ENCODE results near the gene HHATL. TPM values are rescaled to one million over a fixed set of nuclear protein-coding genes. Genes with fewer than 3 reads are reported as not detected.
"Not testable (repeated sequence)": the region's sequence is repeated elsewhere in the genome, so short reads cannot be mapped to it uniquely, and the experiment has no call there.

HHATL gene
- total RNA-seq, 1 donor from 2014 or later: 51.8 TPM

DNA sequence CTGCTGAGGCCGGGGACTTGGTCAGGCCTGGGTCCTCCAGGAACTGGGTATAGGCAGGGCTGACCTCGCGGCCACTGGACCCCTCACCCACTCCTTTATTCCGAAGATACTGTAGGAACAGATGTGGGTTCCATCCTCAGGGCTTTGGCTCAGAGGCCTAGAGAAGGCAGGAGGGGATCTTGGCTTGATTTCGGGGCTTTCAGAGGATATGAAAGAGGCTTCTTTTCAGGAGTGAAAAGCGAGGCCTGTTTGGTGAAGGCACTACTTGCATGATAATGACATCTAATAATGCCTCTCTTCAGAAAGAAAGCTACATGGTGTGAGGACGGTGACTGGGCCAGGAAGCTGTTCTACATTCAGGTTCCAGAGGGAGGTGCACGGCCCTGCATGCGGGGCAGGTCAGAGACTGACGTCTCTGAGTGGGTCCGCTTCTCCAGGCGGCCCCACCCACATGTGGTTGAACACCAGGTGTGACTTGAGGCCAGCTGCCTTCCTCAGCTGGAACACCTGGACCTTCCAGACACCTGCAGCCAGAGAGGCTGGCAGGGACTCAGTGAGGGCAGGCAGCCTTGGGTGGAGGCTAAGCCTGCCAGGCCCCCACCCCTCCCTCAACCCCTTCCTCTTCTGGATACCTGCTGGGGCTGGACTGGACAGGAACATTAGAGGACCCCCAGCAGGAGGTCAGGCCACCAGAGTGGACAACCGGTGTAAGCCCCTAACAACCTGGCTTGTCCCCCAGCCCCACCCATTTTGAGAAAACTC, 31.1 kb upstream of the HHATL start:
- no peak for DNase-seq

DNA sequence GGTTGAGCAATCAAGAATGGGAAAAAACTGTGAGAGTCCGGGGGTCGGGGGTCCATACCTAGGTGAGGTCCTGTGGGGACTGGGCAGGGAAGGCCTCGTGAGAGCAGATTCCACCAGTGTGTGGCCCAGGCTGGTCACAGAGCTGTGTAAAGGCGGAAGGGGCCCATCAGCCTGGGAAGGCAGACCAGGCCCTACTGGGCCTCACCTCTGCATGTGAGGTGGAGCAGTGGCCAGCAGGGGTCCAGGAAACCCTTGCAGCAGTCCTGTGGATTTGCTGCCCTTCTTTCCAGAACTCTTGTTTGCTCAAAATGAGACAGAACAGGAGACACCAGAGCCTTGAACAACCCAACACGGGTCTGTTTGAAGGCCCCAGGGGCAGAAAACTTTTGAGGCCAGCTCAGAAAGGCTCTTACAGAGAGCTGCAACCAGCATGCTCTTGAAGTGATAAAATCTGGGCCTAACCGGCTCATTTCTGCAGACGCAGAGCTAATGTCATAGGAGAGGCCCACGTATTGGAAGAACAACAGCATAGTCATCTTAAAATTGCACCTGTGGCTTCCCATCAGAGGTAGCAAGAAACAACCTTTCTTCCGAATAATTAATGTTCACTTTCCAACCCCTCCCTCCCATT, 30.3 kb upstream of the HHATL start:
- DNase-seq: no peak

DNA sequence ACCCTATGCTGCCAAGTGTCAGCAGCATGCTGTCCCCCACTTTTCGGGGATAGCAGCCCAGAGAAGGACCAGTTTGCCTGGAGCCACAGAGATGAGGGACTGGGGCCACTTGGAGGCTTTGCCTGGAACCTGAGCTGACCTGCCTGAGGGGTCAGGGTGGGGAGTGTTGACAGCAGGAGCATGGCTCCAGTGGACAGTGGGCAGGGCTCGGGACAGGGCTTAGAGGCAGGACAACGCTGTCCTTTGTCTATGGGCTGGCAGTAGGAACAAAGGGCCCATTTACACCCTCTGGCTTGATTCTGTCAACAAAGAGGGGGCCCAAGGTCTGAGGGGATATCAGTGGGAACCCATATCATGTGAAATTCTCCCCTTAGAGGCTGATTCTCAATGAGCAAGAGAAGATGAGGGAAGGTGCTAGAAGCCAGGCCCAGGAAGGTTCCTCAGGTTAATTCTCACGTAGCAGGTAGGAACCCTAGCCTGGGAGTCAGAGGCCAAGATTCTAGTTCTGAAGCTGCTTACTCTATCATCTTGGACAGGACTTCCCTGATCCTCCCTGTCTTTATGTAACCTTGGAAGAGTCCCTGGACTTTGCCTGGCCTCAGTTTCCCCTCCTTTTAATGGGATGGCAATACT, 29.7 kb upstream of the HHATL start:
- DNase-seq: no peak

DNA sequence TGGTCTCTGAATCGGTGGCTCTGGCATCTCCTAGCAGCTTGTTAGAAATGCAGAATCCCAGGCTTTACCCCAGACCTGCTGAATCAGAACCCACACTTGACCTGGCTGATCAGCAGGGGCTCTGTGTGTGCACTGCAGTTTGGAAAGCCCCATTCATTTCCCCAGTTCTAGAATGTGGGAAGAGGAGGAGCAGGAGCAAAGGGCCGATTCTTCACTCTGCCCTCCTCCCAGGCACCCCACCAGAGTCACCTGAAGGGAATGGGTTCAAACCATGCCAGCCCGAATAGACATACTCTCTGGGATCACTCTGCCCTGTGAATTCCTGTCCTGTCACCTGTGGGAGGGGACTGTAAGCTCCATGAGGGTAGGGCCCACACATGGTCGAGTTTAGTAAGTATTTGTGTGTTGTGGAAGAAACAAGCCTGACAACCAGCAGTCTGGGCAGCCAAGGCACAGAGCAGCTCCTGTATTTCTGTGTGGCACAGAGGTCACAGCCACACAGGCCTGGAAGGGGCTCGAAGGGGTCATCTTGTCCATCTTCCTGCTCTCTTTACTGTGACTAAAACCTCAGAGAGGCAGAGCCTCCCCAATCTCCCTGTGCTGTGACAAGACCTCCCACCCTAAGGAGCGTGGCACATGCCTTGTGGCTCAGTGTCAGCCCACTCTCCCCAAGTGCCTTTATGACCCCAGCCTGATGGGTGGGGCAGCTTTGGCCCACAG, 29.0 kb upstream of the HHATL start:
- no peak for DNase-seq

DNA sequence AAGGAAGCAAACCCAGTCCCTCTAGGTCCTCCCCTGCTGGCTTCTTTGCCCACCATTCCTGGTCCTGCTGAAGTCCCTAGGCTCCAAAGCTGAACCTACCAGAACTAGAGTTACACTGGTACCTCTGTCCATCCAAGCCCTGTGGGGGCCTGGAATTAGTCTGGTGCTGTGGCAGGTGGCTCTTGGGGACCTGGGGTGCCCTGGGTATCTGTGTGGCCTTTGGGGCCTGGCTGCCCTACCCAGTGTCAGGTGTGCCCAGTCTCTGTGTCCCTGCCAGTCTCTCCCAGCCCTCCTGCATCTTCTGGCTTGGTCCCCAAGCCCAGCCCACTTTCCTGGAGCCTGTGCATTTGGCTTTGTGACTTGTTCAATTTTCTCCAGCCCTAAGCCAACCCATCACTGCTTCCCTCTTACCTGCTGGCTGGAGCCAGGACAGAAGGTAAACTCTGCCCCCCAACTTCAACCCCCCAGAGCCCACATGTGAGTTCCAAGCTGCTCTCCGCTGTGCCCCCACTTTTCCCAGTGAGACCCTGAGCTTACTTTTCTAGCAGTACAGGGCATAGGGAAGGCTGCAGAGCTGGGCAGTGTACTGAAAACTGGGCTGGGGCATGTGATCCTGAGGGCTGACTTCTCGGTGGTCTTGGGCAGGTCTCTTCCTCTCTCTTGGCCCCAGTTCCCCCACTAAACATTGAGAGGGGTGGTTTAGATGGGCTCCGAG, 28.3 kb upstream of the HHATL start:
- DNase-seq: no peak

DNA sequence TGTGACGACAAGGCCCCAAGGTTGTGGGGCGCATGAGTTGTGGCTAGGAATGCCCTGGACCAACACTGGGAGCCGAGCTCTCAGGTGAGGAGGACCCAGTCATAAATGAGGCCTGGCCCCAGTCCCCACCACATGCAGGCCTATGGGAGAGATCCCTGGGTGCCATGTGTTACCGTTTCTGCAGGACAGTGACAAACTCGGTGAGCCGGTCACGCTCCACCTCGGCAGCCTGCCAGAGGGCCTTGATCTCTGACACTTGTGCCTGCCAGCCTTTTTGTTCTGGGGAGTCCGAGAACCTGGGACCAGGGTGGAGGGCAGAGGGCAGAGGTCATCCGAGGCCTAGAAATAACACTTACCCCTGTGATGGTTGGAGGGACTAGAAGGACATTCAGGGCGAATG, 27.7 kb upstream of the HHATL start:
- no peak for DNase-seq

DNA sequence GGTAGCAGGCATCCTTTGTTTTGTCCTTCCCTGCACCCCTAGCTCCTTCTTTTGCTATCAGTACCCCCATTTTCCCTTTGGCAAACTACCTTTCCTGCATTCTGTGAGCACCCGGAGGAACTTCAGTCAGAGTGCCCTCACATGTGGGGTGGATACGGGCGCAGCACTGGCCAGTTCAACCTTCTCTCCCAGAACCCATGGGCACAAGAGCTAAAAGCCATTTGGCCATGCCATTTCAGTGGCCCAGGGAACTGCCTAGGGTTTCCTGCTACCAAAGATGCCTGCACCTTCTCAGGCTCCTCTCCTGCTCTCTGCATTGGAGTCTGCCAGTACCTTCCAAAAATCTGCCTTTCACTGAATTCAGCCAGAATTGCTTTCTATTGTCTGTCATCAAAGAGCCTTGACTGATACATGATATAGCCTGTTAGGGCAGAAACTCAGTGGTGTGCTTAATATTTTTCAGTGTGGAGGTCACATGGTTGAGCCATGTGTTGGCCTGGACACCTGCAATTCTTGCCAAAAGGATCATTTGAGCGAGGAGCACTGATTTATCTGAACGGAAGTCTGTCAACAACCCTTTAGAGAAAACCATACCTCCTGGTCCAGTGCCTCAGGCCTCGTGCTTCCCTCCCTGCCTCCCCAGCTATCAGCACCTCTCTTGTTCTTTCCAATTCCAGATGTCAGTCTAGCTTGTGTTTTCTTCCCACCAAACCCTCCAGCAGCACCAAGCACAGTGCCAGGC, 27.0 kb upstream of the HHATL start:
- no peak for DNase-seq

DNA sequence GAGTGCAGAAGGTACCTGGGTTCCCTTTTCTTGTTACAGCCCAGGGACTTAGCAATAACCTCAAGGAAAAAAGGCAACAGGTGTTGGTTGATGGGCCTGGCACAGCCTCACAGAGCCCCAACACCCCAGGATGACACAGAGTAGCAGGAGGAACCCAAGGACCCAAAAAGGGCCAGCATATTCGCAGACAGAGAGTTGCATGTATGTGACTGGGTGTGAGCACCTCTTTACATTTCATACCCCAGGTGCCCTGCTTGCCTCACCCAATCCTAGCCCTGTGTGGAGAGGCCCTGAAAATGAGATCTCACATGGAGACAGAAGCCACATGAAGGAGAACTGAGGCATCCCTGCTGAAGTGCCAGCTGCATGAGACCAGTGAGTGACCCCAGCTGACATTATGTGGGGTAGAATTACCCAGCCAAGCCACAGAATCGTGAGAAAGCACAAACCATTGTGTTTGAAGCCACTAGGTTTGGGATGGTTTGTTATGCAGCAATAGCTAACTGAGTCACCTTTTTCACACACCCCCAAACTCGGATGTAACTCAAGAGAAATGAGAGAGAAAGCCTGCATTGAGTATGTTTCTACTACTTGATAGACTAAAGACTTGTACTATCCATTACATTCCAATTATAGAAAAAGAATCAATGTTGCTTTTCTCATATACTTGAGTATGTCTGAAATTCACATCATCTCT, 26.2 kb upstream of the HHATL start:
- DNase-seq: no peak

DNA sequence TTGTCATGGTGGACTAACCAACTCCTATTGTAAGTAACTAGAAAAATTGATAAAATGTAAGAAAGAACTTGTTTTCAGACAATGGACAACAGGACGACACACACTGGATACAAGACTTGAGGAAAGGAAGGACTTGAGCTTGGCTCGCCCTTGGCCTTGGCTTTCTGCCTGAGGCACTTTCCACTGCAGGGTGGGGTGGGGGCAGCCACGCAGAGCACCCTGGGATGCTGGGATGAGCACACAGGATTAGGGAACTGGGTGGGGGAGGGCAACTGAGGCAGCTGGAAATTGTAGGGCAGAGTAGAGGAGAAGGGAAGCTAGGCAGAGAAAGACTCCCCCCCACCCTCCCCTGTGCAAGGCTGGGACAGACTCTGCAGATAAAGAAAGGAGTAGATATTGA, 25.5 kb upstream of the HHATL start:
- DNase-seq: no peak

DNA sequence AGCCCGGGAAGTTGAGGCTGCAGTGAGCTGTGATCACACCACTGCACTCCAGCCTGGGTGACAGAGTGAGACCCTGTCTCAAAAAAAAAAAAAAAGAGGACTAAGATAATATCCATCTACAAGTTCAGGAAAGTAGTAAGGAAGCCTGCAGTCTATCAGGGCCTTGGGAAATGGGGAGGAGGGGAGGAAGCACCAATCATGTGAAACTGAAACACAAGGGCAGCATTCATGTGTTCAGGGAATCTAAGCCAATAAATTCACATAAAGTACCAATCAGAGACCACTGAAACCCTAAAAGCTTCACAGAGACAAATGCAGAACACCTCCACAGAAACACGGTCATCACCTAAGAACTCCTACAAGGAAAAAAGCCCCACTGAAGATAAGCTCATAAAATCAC, 22.9 kb upstream of the HHATL start:
- DNase-seq: no peak

DNA sequence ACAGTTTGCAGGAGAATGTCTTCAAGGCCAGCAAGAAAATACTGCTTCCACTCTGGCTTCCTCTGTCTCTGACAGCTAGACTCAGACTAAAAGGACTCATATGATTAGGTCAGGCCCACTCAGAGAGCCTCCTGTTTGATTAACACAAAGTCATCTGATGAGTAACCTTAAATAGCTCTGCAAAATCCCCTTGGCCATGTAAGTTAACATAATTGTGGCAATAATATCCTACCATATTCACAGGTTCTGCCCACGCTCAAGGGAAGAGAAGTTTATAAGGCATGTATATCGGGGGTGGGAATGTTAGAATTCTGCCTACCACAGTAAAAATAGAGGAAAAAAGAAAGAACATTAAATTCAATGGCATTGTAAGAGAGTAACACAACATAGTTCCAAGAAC, 20.6 kb upstream of the HHATL start:
- no peak for DNase-seq

DNA sequence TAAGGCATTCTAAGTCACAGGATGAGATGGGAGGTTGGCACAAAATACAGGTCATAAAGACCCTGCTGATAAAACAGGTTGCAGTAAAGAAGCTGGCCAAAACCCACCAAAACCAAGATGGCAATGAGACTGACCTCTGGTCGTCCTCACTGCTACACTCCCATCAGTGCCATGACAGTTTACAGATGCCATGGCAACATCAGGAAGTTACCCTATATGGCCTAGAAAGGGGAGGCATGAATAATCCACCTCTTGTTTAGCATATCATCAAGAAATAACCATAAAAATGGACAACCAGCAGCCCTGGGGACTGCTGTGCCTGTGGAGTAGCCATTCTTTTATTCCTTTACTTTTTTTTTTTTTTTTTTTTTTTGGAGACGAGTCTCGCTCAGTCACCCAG, 19.8 kb upstream of the HHATL start:
- not testable (repeated sequence) for DNase-seq

DNA sequence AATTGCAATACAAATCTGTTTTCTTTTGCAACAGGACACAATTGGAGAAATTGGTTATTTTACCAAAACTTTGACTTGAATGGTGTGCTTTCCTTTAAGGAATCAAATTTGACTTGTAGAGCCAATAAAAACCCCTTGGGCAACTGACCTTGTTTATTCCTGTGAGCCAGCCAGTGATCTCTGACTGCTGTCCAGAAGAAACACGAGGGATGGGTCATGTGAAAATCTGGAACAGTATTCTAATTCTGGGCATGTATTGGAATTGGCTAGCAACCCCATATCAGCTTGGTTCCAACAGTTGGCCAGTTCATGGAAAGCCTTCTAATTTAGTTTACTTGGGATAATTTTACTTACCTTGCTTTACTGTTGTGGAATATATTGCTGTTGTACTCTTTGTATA, 19.1 kb upstream of the HHATL start:
- no peak for DNase-seq

DNA sequence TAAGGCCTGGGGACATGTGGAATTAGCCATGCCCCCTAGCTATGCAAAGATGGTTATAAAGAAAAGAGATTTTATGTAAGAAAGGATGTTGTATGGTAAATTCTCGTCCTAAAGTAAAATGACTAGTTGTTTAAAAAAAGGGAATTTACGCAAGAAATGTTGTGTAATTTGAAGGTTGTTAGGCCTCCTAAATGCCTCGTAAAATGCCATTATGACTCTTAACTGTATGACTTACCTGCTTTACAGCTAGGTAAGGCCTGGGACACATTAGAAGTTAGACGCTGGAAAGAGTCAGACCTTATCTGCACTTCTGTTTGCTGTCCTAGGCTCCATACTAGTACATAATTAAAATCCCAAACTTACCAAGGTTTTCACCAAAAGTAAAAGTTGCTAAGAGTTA, 17.5 kb upstream of the HHATL start:
- no peak for DNase-seq

DNA sequence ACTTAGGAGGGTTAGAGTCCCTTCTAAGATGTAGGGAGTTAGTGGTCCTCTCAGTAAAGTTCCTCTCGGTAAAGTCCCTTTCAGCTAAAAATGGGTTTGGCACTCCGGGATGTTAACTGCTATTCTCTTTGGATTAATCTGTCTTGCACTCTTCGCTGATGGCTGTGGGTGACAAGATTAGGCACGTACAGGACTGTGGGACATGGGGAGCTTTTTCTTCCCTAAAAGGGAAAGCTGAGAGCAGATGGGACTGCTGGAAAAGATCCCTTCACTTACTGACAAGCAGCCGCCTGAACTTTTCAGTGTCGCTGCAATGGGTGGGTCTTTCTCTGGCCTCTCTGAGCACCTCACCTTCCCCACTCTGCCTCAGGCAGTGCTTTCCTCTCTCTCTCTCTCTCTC, 16.4 kb upstream of the HHATL start:
- no peak for DNase-seq

DNA sequence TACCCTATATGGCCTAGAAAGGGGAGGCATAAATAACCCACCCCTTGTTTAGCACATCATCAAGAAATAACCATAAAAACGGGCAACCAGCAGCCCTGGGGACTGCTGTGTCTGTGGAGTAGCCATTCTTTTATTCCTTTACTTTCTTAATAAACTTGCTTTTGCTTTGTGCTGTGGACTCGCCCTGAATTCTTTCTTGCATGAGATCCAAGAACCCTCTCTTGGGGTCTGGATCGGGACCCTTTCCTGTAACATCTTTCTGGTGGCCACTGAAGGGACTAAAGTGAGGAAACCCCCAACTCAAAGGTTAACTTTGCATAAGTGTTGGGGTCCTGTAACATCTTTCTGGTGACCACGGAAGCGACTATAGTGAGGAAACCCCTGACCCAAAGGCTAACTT, 15.7 kb upstream of the HHATL start:
- DNase-seq: no peak

DNA sequence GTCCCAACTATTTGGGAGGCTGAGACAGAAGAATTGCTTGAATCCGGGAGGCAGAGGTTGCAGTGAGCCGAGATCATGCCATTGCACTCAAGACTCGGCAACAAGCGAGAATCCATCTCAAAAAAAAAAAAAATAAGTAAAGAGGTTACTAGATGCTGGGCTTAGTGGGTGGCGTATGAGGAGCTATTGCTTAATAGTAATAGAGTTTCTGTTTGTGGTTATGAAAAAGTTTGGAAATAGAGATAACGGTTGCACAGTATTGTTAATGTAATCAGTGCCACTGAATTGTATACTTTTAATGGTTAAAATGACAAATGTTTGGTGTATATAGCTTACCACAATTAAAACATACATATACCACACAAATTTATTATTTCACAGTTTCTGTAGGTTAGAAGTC, 14.7 kb upstream of the HHATL start:
- no peak for DNase-seq

DNA sequence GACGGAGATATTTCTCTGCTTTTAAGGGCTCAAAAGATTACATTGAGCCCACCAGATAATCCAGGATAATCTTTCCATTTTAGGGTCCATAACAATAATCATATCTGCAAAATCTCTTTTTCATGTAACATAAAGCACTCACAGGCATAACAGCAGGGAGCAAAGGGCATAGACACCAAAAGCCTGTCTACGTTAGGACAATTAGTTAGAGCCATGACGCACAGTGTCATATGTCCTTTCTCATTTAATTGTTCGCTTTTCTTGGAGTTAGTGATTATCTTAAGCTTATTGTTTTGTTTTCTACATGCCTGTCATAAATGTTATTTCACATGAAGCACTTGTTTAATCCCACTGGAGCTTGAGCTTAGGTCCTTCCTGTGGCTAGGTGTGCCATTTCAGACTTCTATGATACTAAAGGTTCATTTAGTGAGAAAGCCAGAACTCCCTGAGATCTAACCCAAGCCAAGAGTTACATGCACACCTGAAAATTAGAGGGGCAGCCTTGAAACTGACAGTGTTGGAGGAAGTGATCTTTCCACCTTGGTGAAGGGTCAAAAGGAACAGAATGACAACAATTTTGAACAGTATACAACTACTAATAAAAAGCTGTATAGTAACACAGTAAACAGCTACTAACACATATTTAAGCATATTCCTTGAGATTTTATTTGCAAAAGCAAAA, 11.7 kb upstream of the HHATL start:
- no peak for DNase-seq

DNA sequence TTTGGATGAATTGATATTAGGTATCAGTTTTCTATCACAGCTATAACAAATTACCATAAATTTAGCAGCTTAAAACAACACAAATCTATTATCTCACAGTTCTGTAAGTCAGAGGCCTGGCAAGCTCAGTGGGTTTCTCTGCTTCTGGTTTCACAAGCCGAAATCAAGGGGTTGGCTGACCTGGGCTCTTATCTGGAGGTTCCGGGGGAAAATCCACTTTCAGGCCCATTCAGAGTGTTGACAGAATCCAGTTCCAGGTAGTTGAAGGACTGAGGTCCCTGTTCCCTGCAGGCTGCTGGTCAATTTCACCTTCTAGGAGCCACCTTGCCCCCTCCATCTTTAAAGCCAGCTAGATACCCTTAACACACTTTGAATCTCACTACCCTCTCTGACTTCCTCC, 11.1 kb upstream of the HHATL start:
- DNase-seq: no peak

DNA sequence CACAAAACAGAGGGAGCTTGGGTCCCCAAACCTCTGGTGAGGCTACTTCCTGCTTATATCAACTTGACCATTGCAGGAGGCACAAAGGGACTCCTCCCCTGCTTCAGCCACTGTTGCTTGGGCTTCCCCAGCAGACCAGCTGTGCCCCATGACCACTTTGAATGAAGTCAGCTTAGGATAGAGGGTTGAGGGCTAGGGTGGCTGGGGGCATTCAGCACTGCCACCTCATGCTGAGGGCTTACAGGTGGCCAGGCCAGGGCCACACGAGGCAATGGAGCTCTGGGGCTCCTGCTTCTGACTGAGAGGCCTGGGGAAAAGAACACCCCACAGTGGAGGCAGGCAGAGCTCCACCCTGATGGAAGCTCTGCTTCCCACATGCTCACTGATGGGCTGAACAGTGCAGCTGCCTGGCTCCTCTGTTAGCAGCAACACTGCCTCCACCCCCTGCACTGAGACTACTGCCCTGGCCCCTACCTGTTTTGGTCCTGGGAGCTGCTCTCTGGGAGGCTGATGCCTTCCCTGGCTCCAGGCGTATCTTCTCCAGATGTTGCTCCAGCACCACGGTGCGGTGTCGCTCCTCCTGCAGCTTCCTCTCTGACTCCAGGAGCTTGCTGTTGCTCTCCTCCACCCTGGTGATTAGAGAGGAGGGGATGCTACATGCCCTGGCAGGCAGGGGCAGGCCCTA, 10.2 kb upstream of the HHATL start:
- no peak for DNase-seq

Measured in tongue (tissue), 2 donors.